Esophagus muscularis mucosa (tissue), 4 donors: Measurements from ENCODE around the gene CCDC92B. TPM values are rescaled to one million over a fixed set of nuclear protein-coding genes. Genes with fewer than 3 reads are reported as not detected.

ENCODE experiments used
- DNase-seq: peaks from one replicate; pipeline ENCODE4 v3.0.0-alpha.2; 2017; ENCODE audit errors: extremely low spot score
- H3K27ac ChIP-seq, 4 donors: fragments of 200-600 bp; sonication (generic); replicated peaks in 1 of 4; 1 replicate in 3 of 4; 2 replicates in 1 of 4; pipeline ENCODE4 v1.5.1; 2016 to 2019; ENCODE audit warnings: mild to moderate bottlenecking in 1 of 4
- H3K27me3 ChIP-seq, 4 donors: fragments of 200-600 bp; sonication (generic); one replicate each; pipeline versions ENCODE4 v1.5.1 to v1.6.0; 2016 to 2019
- H3K36me3 ChIP-seq, 4 donors: fragments of 200-600 bp; sonication (generic); one replicate each; pipeline ENCODE4 v1.5.1; 2016 to 2019
- H3K4me1 ChIP-seq, 4 donors: fragments of 200-600 bp; sonication (generic); one replicate each; pipeline ENCODE4 v1.5.1; 2016 to 2019
- H3K4me3 ChIP-seq, 4 donors: fragments of 200-600 bp; sonication (generic); 1 replicate in 2 of 4; 2 replicates in 2 of 4; pipeline ENCODE4 v1.5.1; 2016 to 2019; ENCODE audit warnings: mild to moderate bottlenecking in 4 of 4, moderate library complexity in 1 of 4
- H3K9me3 ChIP-seq, 4 donors: fragments of 200-600 bp; sonication (generic); 1 replicate in 3 of 4; 2 replicates in 1 of 4; pipeline ENCODE4 v1.5.1; 2016 to 2019
- CTCF ChIP-seq, 3 experiments: fragments of 200-600 bp in 2 of 3; fragments of 450-650 bp in 1 of 3; sonication (generic) in 2 of 3; IDR thresholded peaks; one replicate each; pipeline ENCODE4 v1.5.1; 2017 to 2019; ENCODE audit warnings: antibody characterized with exemption in 3 of 3, mild to moderate bottlenecking in 2 of 3, moderate library complexity in 1 of 3
- EP300 ChIP-seq: sonication (generic); formaldehyde crosslinking; IDR thresholded peaks from one replicate; pipeline ENCODE4 v1.6.1; 2017; ENCODE audit warnings: antibody characterized with exemption
- POLR2A ChIP-seq: fragments of 450-650 bp; IDR thresholded peaks from one replicate; pipeline ENCODE4 v1.6.1; 2017; ENCODE audit warnings: antibody characterized with exemption, moderate library complexity, mild to moderate bottlenecking, low read depth
- POLR2AphosphoS5 ChIP-seq, 2 donors: sonication (generic); formaldehyde crosslinking; IDR thresholded peaks; one replicate each; pipeline ENCODE4 v1.6.1; 2017; ENCODE audit warnings: antibody characterized with exemption in 2 of 2
- WGBS: methylation state at CpG from one replicate; pipeline ENCODE4 v1.1.5; 2018; 5-methylcytosine and 5-hydroxymethylcytosine counted together
- intact Hi-C: fragments of 100-400 bp; cut with DNase I; formaldehyde crosslinking; loops from one replicate; pipeline ENCODE4 v1.15.1; 2023
- total RNA-seq, 4 donors: library from RNA; depleted of rRNA; stranded (reverse); fragments of >200 nt; gene quantifications; one replicate each; pipeline versions ENCODE4 v1.1.0 to v1.2.1, GENCODE V29; 2016

The CCDC92B gene
- total RNA-seq, 4 donors from 2014 or later, result 0.13 to 0.42 TPM; not detected in 2

- DNase-seq, result no peak
- WGBS, result 82% methylated on average over 4 of the region's 6 CpGs
- Histone ChIP-seq H3K36me3 (no peaks in the 10 kb centered on the region), H3K9me3 (no peaks in the 10 kb centered on the region), H3K4me3 (no peak overlapping the region), H3K27ac (no peak overlapping the region), H3K27me3 (peaks cover 0 to 75% (median 17%) of the 10 kb centered on the region in 4 donors), H3K4me1 (peaks cover 4 to 15% (median 8%) of the 10 kb centered on the region in 4 donors)
- intact Hi-C loops, result no loop called here
- no peak for TF ChIP-seq POLR2AphosphoS5 (IDR thresholded peaks at IDR 0.05)
- TF ChIP-seq EP300, result no peak
- no peak for TF ChIP-seq CTCF (IDR thresholded peaks at IDR 0.05)
- no peak for TF ChIP-seq POLR2A
Observed at GRCh38 chr17:2775206-2775605, 25.8 kb upstream of the CCDC92B start.

GRCh38 chr17:2770129-2770528 lies 20.7 kb upstream of the CCDC92B start:
- DNase-seq, result no peak
- 74% methylated on average over 11 of the region's 12 CpGs for WGBS
- H3K27me3 ChIP-seq, result peaks cover 0 to 45% (median 1%) of the 10 kb centered on the region in 4 donors
- H3K4me1 ChIP-seq, result no peaks in the 10 kb centered on the region
- TF ChIP-seq POLR2AphosphoS5 (IDR thresholded peaks at IDR 0.05), result no peak
- no peak for TF ChIP-seq CTCF (IDR thresholded peaks at IDR 0.05)
- TF ChIP-seq POLR2A, result no peak
- no peak for TF ChIP-seq EP300
- no peak overlapping the region for H3K27ac ChIP-seq
- intact Hi-C loops, result no loop called here
- no peaks in the 10 kb centered on the region for H3K9me3 ChIP-seq
- H3K36me3 ChIP-seq, result no peaks in the 10 kb centered on the region
- H3K4me3 ChIP-seq, result no peak overlapping the region

- WGBS, result 83% methylated on average over 4 of the region's 4 CpGs
- TF ChIP-seq EP300, result no peak
- no peak for TF ChIP-seq POLR2AphosphoS5 (IDR thresholded peaks at IDR 0.05)
- no peak for TF ChIP-seq CTCF (IDR thresholded peaks at IDR 0.05)
- TF ChIP-seq POLR2A, result no peak
- Histone ChIP-seq H3K4me1 (peaks cover 3 to 16% (median 13%) of the 10 kb centered on the region in 4 donors), H3K27me3 (peaks cover 0 to 73% (median 15%) of the 10 kb centered on the region in 4 donors), H3K9me3 (no peaks in the 10 kb centered on the region), H3K4me3 (no peak overlapping the region), H3K27ac (no peak overlapping the region), H3K36me3 (no peaks in the 10 kb centered on the region)
- intact Hi-C loops, result no loop called here
- no peak for DNase-seq
Observed at GRCh38 chr17:2758870-2759269, 9.4 kb upstream of the CCDC92B start.

GRCh38 chr17:2755891-2756724 lies 6.7 kb upstream of the CCDC92B start:
- Histone ChIP-seq H3K4me3 (peak overlapping the region; percentile 43 to 57 (median 46)), H3K4me1 (peaks cover 3 to 16% (median 13%) of the 10 kb centered on the region in 4 donors), H3K36me3 (no peaks in the 10 kb centered on the region), H3K27me3 (peaks cover 0 to 85% (median 15%) of the 10 kb centered on the region in 4 donors), H3K27ac (no peak overlapping the region), H3K9me3 (no peaks in the 10 kb centered on the region)
- 5% methylated on average over 22 of the region's 46 CpGs for WGBS
- intact Hi-C loops, result no loop called here
- DNase-seq, result no peak
- TF ChIP-seq CTCF (IDR thresholded peaks at IDR 0.05) (no peak), EP300 (no peak), POLR2AphosphoS5 (IDR thresholded peaks at IDR 0.05) (no peak), POLR2A (no peak)
